Stimulated activated CD4-positive, alpha-beta T cell treated with anti-CD3 and anti-CD28 coated beads, Interleukin-2, amount 100 ng/mL, for 4 hours (primary cell): ENCODE results near the gene AURKAIP1.
"Not testable (repeated sequence)": the region's sequence is repeated elsewhere in the genome, so short reads cannot be mapped to it uniquely, and the experiment has no call there.

Experiments used
- DNase-seq: peaks from one replicate; pipeline ENCODE4 v3.0.0-alpha.2; 2020; ENCODE audit warnings: low read depth

The AURKAIP1 gene

GRCh38 chr1:1374929-1375662 lies at the start of gene AURKAIP1:
TSS of gene AURKAIP1 (minus strand) at chr1:1375207. CDS start at chr1:1374756, 451 bp downstream.
- DNase-seq = peak; percentile 91

- DNase-seq = no peak
Observed at GRCh38 chr1:1424707-1425106, 49.7 kb upstream of the AURKAIP1 start.

- DNase-seq = no peak
Observed at GRCh38 chr1:1423245-1423597, 48.2 kb upstream of the AURKAIP1 start.

GRCh38 chr1:1422465-1423244 lies 47.6 kb upstream of the AURKAIP1 start:
- no peak for DNase-seq

DNA sequence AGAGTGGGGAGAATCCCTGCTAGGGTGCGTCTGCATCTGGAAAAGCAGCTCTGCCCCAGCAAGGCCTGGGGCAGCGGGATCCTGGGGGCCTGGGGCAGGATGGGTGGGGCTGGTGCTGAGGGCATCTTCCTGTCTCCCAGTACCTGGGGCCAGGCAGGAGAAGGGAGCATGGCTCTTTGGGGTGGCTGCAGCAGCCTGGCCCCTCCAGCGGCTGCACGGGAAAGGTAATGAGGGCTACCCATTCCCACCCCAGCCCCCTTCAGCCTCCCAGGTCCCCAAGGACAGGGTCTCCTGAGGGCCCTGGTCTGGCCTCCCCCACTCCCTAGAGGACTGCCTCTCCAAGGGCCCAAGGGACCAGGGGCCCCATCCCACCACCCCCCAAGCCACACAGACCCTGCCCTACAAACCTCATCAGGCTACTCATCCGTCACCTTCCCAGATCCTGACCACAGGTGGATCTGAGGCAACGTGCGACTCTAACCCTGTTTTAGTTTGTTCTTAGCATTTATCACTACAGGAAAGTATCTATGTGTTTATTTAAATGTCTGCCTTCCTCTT lies 47.0 kb upstream of the AURKAIP1 start:
- no peak for DNase-seq

- DNase-seq = no peak
Observed at GRCh38 chr1:1421147-1421906, 46.3 kb upstream of the AURKAIP1 start, which contains the start of gene ANKRD65. TSS of gene ANKRD65 (minus strand) at chr1:1421276. CDS start at chr1:1421005, 271 bp downstream.

DNA sequence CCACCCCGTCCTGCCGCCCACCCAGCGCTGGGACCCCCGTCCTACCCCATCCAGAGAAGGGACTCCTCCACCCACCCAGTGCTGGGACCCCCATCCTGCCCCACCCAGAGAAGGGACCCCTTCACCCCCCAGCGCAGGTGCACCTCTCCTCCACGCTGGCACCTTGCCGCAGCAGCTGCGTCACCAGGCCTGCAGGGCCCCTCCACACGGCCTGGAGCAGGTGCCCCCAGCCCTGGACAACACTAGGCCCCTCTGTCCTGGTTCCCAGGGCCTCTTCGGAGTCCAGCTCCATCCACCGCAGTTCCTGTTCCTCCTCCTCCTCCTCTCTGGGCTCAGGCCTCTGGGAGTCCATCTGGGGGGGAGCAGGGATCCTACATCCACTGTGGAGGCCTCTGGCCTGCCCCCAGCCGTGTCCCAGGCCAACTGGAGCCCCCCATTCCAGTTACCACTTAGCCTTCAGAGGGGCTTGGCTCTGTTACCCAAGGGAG lies 45.7 kb upstream of the AURKAIP1 start:
- DNase-seq = no peak

DNA sequence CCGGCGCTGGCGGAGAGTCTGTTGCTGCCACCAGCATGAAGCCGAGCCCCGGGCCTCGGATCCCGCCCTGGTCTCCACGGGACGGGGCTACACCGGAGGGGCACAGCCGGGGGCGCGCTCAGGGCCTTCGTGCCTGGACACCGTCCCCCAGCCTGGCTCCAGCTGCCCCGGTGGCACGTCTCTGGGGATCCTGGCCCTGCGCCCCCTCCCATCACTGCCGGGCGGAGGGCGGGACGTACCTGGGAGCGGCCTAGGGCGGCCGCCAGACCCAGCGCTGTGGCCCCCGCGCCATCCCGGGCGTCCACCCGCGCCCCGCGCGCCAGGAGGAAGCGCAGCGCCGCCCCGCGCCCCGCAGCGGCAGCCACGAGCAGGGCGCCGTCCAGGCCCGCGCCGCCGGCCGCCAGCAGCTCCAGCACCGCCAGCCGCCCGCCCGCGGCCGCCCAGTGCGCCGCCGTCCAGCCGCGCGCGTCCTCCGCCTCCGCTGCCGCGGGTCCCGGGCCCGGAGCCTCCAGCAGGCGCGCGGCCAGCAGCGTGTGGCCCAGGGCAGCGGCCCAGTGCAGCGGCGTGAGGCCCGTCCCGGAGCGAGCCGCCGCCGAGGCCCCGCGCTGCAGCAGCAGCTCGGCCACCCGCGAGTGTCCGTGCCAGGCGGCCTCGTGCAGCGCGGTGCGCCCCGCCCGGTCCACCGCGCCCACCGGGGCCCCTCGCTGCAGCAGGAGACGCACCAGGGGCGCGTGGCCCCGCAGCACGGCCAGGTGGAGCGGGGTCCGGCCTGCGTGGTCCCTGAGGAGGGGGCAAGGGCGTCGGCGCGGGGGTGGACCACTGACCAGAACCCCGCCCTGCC lies 45.0 kb upstream of the AURKAIP1 start:
- no peak for DNase-seq

GRCh38 chr1:1419363-1419812 lies 44.4 kb upstream of the AURKAIP1 start:
- DNase-seq = no peak

DNA sequence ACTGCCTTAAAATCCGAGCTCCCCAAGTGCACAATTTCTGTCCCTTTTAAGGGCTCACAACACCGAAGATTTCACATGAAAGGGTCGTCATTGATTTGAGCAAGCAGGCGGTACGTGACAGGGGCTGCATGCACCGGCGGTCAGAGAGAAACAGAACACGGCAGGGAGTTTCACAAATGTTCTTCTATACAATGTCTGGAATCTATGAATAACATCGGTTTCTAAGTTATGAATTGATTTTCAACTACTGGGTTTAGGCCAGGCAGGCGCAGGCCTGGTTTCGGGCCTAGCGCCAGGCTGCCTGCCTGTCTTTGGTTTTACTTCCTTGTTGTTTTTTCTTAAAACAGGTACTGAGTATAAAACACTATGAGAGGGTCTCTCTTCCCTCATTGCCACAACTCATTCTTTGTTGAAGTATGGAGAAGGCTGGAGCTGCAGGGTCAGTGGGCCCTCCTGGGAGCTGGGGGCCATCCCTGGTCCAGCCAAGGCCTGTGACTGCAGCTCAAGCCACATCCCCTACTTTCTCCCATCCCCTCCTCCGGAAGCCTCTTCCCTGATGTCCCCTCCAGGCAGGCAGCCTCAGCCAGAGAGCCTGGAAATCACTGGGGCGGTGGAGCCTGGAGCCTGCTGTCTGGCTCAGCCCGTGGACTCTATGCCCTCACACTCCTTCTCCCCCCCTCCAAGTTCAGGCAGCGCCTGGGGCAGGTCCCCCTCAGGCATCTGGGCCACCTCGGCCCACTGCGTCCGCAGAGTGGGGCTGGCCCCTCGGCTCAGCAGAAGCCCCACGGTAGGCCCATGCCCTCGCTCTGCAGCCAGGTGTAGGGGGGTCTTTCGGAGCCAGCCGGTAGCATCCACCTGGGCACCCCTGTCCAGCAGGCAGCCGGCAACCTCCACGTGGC lies 43.7 kb upstream of the AURKAIP1 start:
- DNase-seq = no peak

GRCh38 chr1:1417825-1418463 lies 42.9 kb upstream of the AURKAIP1 start:
- DNase-seq = not testable (repeated sequence)

- not testable (repeated sequence) for DNase-seq
Observed at GRCh38 chr1:1417396-1417795, 42.4 kb upstream of the AURKAIP1 start.

DNA sequence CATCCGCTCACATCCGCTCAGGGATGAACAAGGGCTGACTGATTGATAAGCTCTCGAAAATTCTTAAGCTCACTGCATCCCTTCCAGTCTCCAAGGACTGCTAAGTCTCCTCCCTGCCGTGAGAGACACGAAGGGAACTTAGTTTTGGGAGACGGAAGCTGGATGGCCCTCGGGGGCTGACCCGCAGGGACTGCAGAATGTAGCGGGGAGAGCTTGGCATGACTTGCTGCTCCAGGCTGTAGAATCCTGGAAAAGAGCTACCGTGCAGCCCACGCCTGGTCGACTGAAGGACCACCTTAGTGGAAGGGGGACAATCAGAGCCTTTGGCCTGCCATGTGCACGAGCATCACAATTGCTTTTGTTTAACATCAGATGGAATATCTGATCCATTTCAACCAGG lies 40.7 kb upstream of the AURKAIP1 start:
- DNase-seq = no peak

DNA sequence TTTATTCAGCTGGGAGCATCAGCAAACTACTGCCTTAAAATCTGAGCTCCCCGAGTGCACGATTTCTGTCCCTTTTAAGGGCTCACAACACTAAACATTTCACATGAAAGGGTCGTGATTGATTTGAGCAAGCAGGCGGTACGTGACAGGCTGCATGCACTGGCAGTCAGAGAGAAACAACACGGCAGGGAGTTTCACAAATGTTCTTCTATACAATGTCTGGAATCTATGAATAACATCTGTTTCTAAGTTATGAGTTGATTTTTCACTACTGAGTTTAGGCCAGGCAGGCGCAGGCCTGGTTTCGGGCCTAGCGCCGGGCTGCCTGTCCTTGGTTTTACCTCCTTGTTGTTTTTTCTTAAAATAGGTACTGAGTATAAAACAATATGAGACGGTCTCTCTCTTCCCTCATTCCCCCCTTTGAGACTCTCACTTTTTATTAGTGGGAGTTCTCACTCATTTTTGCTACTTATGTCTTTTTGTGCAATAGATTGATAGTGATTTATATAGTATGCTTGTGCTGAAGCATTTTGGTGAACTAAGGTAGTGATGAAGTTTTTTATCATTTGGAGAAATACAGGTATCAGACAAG lies 37.4 kb upstream of the AURKAIP1 start:
- not testable (repeated sequence) for DNase-seq

DNA sequence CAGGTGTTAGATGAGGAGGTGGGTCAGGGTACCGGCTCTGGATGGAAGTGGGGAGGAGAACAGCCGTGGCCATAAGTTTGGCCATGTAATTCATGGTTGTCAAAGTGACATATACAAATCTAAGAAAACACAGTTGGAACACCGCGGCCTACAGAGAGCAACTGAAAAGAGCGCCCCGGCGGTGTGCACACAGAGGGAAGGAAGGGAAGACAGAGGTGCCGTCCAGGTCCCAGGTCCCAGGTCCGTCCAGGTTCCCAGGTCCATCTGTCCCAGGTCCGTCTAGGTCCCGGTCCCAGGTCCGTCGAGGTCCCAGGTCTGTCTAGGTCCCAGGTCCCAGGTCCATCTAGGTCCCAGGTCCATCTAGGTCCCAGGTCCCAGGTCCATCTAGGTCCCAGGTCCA lies 36.6 kb upstream of the AURKAIP1 start:
- DNase-seq = no peak

DNA sequence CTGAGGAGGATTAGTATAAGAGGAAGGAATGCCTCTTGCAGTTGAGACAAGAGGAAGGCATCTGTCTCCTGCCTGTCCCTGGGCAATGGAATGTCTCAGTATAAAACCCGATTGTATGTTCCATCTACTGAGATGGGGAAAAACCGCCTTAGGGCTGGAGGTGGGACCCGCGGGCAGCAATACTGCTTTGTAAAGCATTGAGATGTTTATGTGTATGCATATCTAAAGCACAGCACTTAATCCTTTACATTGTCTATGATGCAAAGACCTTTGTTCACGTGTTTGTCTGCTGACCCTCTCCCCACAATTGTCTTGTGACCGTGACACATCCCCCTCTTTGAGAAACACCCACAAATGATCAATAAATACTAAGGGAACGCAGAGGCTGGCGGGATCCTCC lies 35.2 kb upstream of the AURKAIP1 start:
- DNase-seq = not testable (repeated sequence)

GRCh38 chr1:1407636-1408318 lies 32.8 kb upstream of the AURKAIP1 start:
- no peak for DNase-seq

DNA sequence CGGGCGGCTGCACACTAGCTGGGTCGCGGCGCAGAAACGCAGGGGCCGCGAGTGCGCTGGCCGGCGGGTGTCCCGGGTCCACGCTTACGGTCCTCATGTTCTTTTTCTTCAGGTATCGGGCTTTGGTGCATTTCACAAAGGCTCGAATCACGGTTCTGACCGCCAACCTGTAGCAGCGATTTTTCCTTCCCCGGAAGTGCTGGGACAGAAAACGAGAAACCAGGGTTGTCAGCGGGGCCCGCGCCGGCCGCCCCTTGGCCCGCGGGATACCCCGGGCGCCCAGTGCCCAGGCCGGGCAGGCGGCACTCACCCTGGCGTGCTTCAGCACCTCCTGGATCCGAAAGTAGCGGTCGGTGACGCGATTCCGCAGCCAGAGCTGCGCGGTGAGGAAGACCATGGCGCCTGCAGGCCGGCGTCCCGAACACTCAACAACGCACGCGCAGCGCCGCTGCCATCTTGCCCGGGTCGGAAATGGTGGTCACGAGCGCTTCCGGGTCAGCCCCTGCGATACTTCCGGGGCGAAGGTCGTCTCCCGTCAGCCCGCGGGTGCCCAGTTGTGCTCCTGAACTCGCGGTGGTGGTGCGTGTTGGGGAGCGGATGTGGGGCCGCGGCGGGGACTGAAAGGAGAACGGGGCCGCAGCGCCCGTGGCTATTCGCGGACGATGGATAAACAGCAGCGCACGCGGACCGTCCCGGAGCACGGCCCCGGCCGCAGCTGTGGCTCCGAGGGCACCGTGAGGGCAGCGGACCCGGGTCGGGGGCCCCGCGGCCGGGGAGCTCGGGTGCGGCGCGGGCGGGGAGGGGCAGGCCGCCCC lies 32.0 kb upstream of the AURKAIP1 start, which contains the start of gene MRPL20:
MRPL20 (minus strand) TSS at position 473 of the 815 bp plus-strand sequence; CDS start at position 397, 76 bp downstream.
- peak; percentile 92 for DNase-seq
